Measurements from ENCODE around the gene RPL36. TPM values are rescaled to one million over a fixed set of nuclear protein-coding genes. Genes with fewer than 3 reads are reported as not detected.
A peak's percentile ranks its signal among the peaks of the same experiment; 100 is the strongest.

RPL36 gene
- total RNA-seq, 6 donors from 2014 or later, result 290 to 626 (median 442) TPM

- Histone ChIP-seq H3K27me3 (no peaks in the 10 kb centered on the region), H3K36me3 (peaks cover 10 to 48% (median 45%) of the 10 kb centered on the region in 4 donors), H3K27ac (peak overlapping the region; percentile 87 to 96 (median 91)), H3K4me3 (peak overlapping the region; percentile 20 to 80 (median 66)), H3K4me1 (peaks cover 19 to 36% (median 27%) of the 10 kb centered on the region in 4 donors), H3K9me3 (no peaks in the 10 kb centered on the region)
- no peak for ATAC-seq (ENCODE audit: low FRiP score in 2 of 2)
- no peak for TF ChIP-seq EP300 (IDR thresholded peaks at IDR 0.05)
- peak in 1 of 2 donors; percentile 22 for TF ChIP-seq POLR2AphosphoS5 (IDR thresholded peaks at IDR 0.05)
- 3 to 7% methylated on average over 24 to 53 of the region's 54 CpGs for WGBS, 2 donors
- DNase-seq, result peak; percentile 45 to 87
Measured at GRCh38 chr19:5690955-5691821, 1.1 kb downstream of the RPL36 start.

GRCh38 chr19:5691822-5692722, 2.0 kb downstream of the RPL36 start:
- H3K27me3 ChIP-seq, result no peaks in the 10 kb centered on the region
- ATAC-seq (ENCODE audit: low FRiP score in 2 of 2) (no peak), DNase-seq (peak in 1 of 2 donors; percentile 87)
- H3K4me3 ChIP-seq, result peak overlapping the region in 3 of 4 donors; percentile 58 to 80 (median 75)
- peaks cover 13 to 57% (median 53%) of the 10 kb centered on the region in 4 donors for H3K36me3 ChIP-seq
- H3K9me3 ChIP-seq, result no peaks in the 10 kb centered on the region
- 71 to 77% methylated on average over 11 to 38 of the region's 42 CpGs for WGBS, 2 donors
- peak overlapping the region; percentile 87 to 96 (median 91) for H3K27ac ChIP-seq
- no peak for TF ChIP-seq POLR2AphosphoS5 (IDR thresholded peaks at IDR 0.05)
- no peak for TF ChIP-seq CTCF (IDR thresholded peaks at IDR 0.05)
- TF ChIP-seq POLR2A (IDR thresholded peaks at IDR 0.05), result no peak
- TF ChIP-seq EP300 (IDR thresholded peaks at IDR 0.05), result no peak
- peaks cover 14 to 33% (median 24%) of the 10 kb centered on the region in 4 donors for H3K4me1 ChIP-seq

GRCh38 chr19:5692723-5693194, 2.7 kb downstream of the RPL36 start:
- 85 to 93% methylated on average over 5 to 7 of the region's 7 CpGs for WGBS, 2 donors
- no peak for DNase-seq
- H3K27me3 ChIP-seq, result no peaks in the 10 kb centered on the region
- no peak overlapping the region for H3K4me3 ChIP-seq
- ATAC-seq (ENCODE audit: low FRiP score in 2 of 2), result no peak
- H3K9me3 ChIP-seq, result no peaks in the 10 kb centered on the region
- no peak for TF ChIP-seq POLR2A (IDR thresholded peaks at IDR 0.05)
- no peak for TF ChIP-seq CTCF (IDR thresholded peaks at IDR 0.05)
- no peak for TF ChIP-seq EP300 (IDR thresholded peaks at IDR 0.05)
- TF ChIP-seq POLR2AphosphoS5 (IDR thresholded peaks at IDR 0.05), result no peak
- peaks cover 11 to 26% (median 18%) of the 10 kb centered on the region in 4 donors for H3K4me1 ChIP-seq
- H3K27ac ChIP-seq, result no peak overlapping the region
- H3K36me3 ChIP-seq, result peaks cover 13 to 62% (median 56%) of the 10 kb centered on the region in 4 donors

GRCh38 chr19:5693195-5694166, 3.4 kb downstream of the RPL36 start:
- DNase-seq (peak in 1 of 2 donors; percentile 84), ATAC-seq (ENCODE audit: low FRiP score in 2 of 2) (no peak)
- Histone ChIP-seq H3K36me3 (peaks cover 16 to 70% (median 62%) of the 10 kb centered on the region in 4 donors), H3K9me3 (no peaks in the 10 kb centered on the region), H3K4me3 (no peak overlapping the region), H3K27ac (no peak overlapping the region), H3K27me3 (no peaks in the 10 kb centered on the region), H3K4me1 (peaks cover 11 to 25% (median 18%) of the 10 kb centered on the region in 4 donors)
- no peak for TF ChIP-seq POLR2A (IDR thresholded peaks at IDR 0.05)
- no peak for TF ChIP-seq EP300 (IDR thresholded peaks at IDR 0.05)
- TF ChIP-seq CTCF (IDR thresholded peaks at IDR 0.05), result no peak
- no peak for TF ChIP-seq POLR2AphosphoS5 (IDR thresholded peaks at IDR 0.05)
- WGBS, 2 donors, result 90 to 91% methylated on average over 33 of the region's 39 CpGs

All from upper lobe of left lung (tissue), 6 donors.